Measurements from ENCODE around the gene UBE2D4. TPM values are rescaled to one million over a fixed set of nuclear protein-coding genes. Genes with fewer than 3 reads are reported as not detected.

The UBE2D4 gene
- total RNA-seq, 2 experiments from 2014 or later: 6.3 to 6.8 TPM

- Mint-ChIP-seq H3K27ac (no peak overlapping the region), H3K4me1 (ENCODE audit: low read depth) (peaks cover 10% of the 10 kb centered on the region), H3K36me3 (ENCODE audit: low read depth) (peaks cover 7% of the 10 kb centered on the region), H3K27me3 (ENCODE audit: low read depth) (no peaks in the 10 kb centered on the region), H3K4me3 (no peak overlapping the region), H3K9me3 (ENCODE audit: insufficient read depth) (no peaks in the 10 kb centered on the region)
- ATAC-seq (no peak), DNase-seq (no peak)
- ChIA-PET POLR2A (no interaction called here), CTCF (interaction anchor here (1.5 kb wide), 1 partner anchor 14 kb away, joined by 3 read pairs; no protein-coding TSS in a partner anchor)
Observed at GRCh38 chr7:43921423-43921822, 4.8 kb upstream of the UBE2D4 start.

- Mint-ChIP-seq H3K27me3 (ENCODE audit: low read depth) (no peaks in the 10 kb centered on the region), H3K4me1 (ENCODE audit: low read depth) (peaks cover 20% of the 10 kb centered on the region), H3K4me3 (no peak overlapping the region), H3K9me3 (ENCODE audit: insufficient read depth) (no peaks in the 10 kb centered on the region), H3K36me3 (ENCODE audit: low read depth) (peaks cover 7% of the 10 kb centered on the region), H3K27ac (no peak overlapping the region)
- POLR2A ChIA-PET: interaction anchor here (0.6 kb wide), 1 partner anchor 115 kb away, joined by 6 read pairs; no protein-coding TSS in a partner anchor
- CTCF ChIA-PET: no interaction called here
- ATAC-seq: no peak
- no peak for DNase-seq
Observed at GRCh38 chr7:43922726-43923125, 3.5 kb upstream of the UBE2D4 start.

- Mint-ChIP-seq H3K9me3 (ENCODE audit: insufficient read depth) (no peaks in the 10 kb centered on the region), H3K4me1 (ENCODE audit: low read depth) (peaks cover 33% of the 10 kb centered on the region), H3K36me3 (ENCODE audit: low read depth) (peaks cover 7% of the 10 kb centered on the region), H3K27me3 (ENCODE audit: low read depth) (no peaks in the 10 kb centered on the region), H3K4me3 (peak overlapping the region; percentile 84), H3K27ac (peak overlapping the region; percentile 93)
- ATAC-seq (peak; percentile 20), DNase-seq (no peak)
- ChIA-PET POLR2A (interaction anchor here (0.5 to 2.1 kb wide), 3 partner anchors 15 to 22 kb away, joined by 3 to 4 read pairs (median 3); partner anchors contain the start of gene URGCP), CTCF (no interaction called here)
Observed at GRCh38 chr7:43926798-43927123, 525 bp downstream of the UBE2D4 start.

- peak overlapping the region; percentile 47 for H3K4me3 Mint-ChIP-seq
- POLR2A ChIA-PET: interaction anchor here (0.7 to 1.1 kb wide), 2 partner anchors 23 to 24 kb away, joined by 3 read pairs; no protein-coding TSS in a partner anchor
Observed at GRCh38 chr7:43927810-43928209, 1.6 kb downstream of the UBE2D4 start.

GRCh38 chr7:43929529-43930457 lies 3.6 kb downstream of the UBE2D4 start:
- DNase-seq: no peak

More at GRCh38 chr7:43927810-43928209, 1.6 kb downstream of the UBE2D4 start:
- Mint-ChIP-seq H3K27ac (no peak overlapping the region), H3K9me3 (ENCODE audit: insufficient read depth) (no peaks in the 10 kb centered on the region), H3K36me3 (ENCODE audit: low read depth) (peaks cover 7% of the 10 kb centered on the region), H3K4me1 (ENCODE audit: low read depth) (peaks cover 33% of the 10 kb centered on the region), H3K27me3 (ENCODE audit: low read depth) (no peaks in the 10 kb centered on the region)
- CTCF ChIA-PET: no interaction called here
- DNase-seq (no peak), ATAC-seq (no peak)

GRCh38 chr7:43931346-43931745 lies 5.1 kb downstream of the UBE2D4 start:
- no peak overlapping the region for H3K4me3 Mint-ChIP-seq
- ChIA-PET CTCF (no interaction called here), POLR2A (no interaction called here)
- ATAC-seq (no peak), DNase-seq (no peak)
- peaks cover 23% of the 10 kb centered on the region for H3K4me1 Mint-ChIP-seq (ENCODE audit: low read depth)
- no peaks in the 10 kb centered on the region for H3K36me3 Mint-ChIP-seq (ENCODE audit: low read depth)
- no peak overlapping the region for H3K27ac Mint-ChIP-seq
- H3K27me3 Mint-ChIP-seq (ENCODE audit: low read depth): no peaks in the 10 kb centered on the region
- H3K9me3 Mint-ChIP-seq (ENCODE audit: insufficient read depth): no peaks in the 10 kb centered on the region

More at GRCh38 chr7:43929529-43930457, 3.6 kb downstream of the UBE2D4 start:
- no peak overlapping the region for H3K4me3 Mint-ChIP-seq
- no peaks in the 10 kb centered on the region for H3K27me3 Mint-ChIP-seq (ENCODE audit: low read depth)
- peaks cover 3% of the 10 kb centered on the region for H3K36me3 Mint-ChIP-seq (ENCODE audit: low read depth)
- H3K9me3 Mint-ChIP-seq (ENCODE audit: insufficient read depth): no peaks in the 10 kb centered on the region
- peaks cover 28% of the 10 kb centered on the region for H3K4me1 Mint-ChIP-seq (ENCODE audit: low read depth)
- ChIA-PET POLR2A (no interaction called here), CTCF (no interaction called here)
- H3K27ac Mint-ChIP-seq: no peak overlapping the region
- ATAC-seq: no peak

- H3K36me3 Mint-ChIP-seq (ENCODE audit: low read depth): no peaks in the 10 kb centered on the region
- DNase-seq (no peak), ATAC-seq (no peak)
- no peak overlapping the region for H3K4me3 Mint-ChIP-seq
- ChIA-PET POLR2A (no interaction called here), CTCF (no interaction called here)
- no peaks in the 10 kb centered on the region for H3K9me3 Mint-ChIP-seq (ENCODE audit: insufficient read depth)
- no peaks in the 10 kb centered on the region for H3K27me3 Mint-ChIP-seq (ENCODE audit: low read depth)
- no peak overlapping the region for H3K27ac Mint-ChIP-seq
- H3K4me1 Mint-ChIP-seq (ENCODE audit: low read depth): peaks cover 4% of the 10 kb centered on the region
Observed at GRCh38 chr7:43933902-43934560, 7.8 kb downstream of the UBE2D4 start.

- ChIA-PET POLR2A (interaction anchor here (0.6 kb wide), 1 partner anchor 900 kb away, joined by 3 read pairs; no protein-coding TSS in a partner anchor), CTCF (interaction anchor here (0.9 kb wide), 1 partner anchor 18 kb away, joined by 3 read pairs; no protein-coding TSS in a partner anchor)
- ATAC-seq (no peak), DNase-seq (no peak)
- Mint-ChIP-seq H3K9me3 (ENCODE audit: insufficient read depth) (no peaks in the 10 kb centered on the region), H3K4me3 (no peak overlapping the region), H3K27ac (no peak overlapping the region), H3K4me1 (ENCODE audit: low read depth) (no peaks in the 10 kb centered on the region), H3K27me3 (ENCODE audit: low read depth) (no peaks in the 10 kb centered on the region), H3K36me3 (ENCODE audit: low read depth) (no peaks in the 10 kb centered on the region)
Observed at GRCh38 chr7:43937444-43937843, 11.2 kb downstream of the UBE2D4 start.

- Mint-ChIP-seq H3K27ac (no peak overlapping the region), H3K9me3 (ENCODE audit: insufficient read depth) (no peaks in the 10 kb centered on the region), H3K36me3 (ENCODE audit: low read depth) (no peaks in the 10 kb centered on the region), H3K4me3 (no peak overlapping the region), H3K27me3 (ENCODE audit: low read depth) (no peaks in the 10 kb centered on the region), H3K4me1 (ENCODE audit: low read depth) (no peaks in the 10 kb centered on the region)
- ChIA-PET CTCF (no interaction called here), POLR2A (interaction anchor here (0.5 kb wide), 1 partner anchor 384 kb away, joined by 5 read pairs; no protein-coding TSS in a partner anchor)
- ATAC-seq (no peak), DNase-seq (no peak)
Observed at GRCh38 chr7:43938892-43939482, 12.8 kb downstream of the UBE2D4 start.

GRCh38 chr7:43942250-43942649 lies 16.0 kb downstream of the UBE2D4 start:
- Mint-ChIP-seq H3K4me1 (ENCODE audit: low read depth) (no peaks in the 10 kb centered on the region), H3K27me3 (ENCODE audit: low read depth) (no peaks in the 10 kb centered on the region), H3K4me3 (no peak overlapping the region), H3K27ac (no peak overlapping the region), H3K36me3 (ENCODE audit: low read depth) (peaks cover 3% of the 10 kb centered on the region), H3K9me3 (ENCODE audit: insufficient read depth) (no peaks in the 10 kb centered on the region)
- CTCF ChIA-PET: no interaction called here
- ATAC-seq (no peak), DNase-seq (no peak)
- POLR2A ChIA-PET: interaction anchor here (1.0 to 1.1 kb wide), 2 partner anchors 15 to 73 kb away, joined by 3 read pairs; partner anchors contain the start of gene MRPS24

- ATAC-seq (no peak), DNase-seq (no peak)
- Mint-ChIP-seq H3K4me1 (ENCODE audit: low read depth) (no peaks in the 10 kb centered on the region), H3K9me3 (ENCODE audit: insufficient read depth) (no peaks in the 10 kb centered on the region), H3K36me3 (ENCODE audit: low read depth) (peaks cover 10% of the 10 kb centered on the region), H3K27me3 (ENCODE audit: low read depth) (no peaks in the 10 kb centered on the region), H3K4me3 (no peak overlapping the region), H3K27ac (no peak overlapping the region)
- POLR2A ChIA-PET: no interaction called here
- CTCF ChIA-PET: no interaction called here
Observed at GRCh38 chr7:43942997-43943396, 16.8 kb downstream of the UBE2D4 start.
